Measurements from ENCODE around the gene IPO11. TPM values are rescaled to one million over a fixed set of nuclear protein-coding genes. Genes with fewer than 3 reads are reported as not detected.

The IPO11 gene
- total RNA-seq, 2 experiments from 2014 or later: 54.8 to 57.2 TPM

DNA sequence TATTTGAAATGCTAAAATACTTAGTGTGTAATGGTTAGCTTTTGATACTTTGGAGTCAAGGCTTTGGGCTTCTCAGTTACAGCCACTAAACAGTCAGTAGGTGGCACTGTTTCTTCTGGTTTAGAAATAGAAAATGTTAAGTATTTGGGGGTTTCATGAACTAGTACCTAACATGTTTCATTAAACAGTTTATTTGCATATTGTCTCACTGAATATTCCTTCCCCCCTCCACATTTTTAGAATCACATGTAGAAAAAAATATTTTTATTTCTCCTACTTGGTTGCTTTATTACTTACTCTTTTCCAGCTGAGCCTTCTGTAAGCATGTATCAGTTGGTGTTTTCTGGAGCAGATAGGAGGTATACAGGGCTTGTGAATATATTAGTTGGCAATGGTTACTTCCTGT is 48.0 kb downstream of the IPO11 start:
- no peaks in the 10 kb centered on the region for H3K36me3 Mint-ChIP-seq (ENCODE audit: low read depth)
- intact Hi-C loops (cut with micrococcal nuclease): loop anchor here (1.0 to 5.0 kb wide), 3 partner anchors 172 to 319 kb away; no protein-coding TSS in a partner anchor
- H3K27me3 Mint-ChIP-seq (ENCODE audit: low read depth): no peaks in the 10 kb centered on the region
- H3K27ac Mint-ChIP-seq: no peak overlapping the region
- DNase-seq: no peak
- peaks cover 2% of the 10 kb centered on the region for H3K4me1 Mint-ChIP-seq (ENCODE audit: low read depth)
- no peak overlapping the region for H3K4me3 Mint-ChIP-seq
- CTCF ChIA-PET: interaction anchor here (0.6 to 3.1 kb wide), 11 partner anchors 9 to 335 kb away, joined by 3 to 14 read pairs (median 4); no protein-coding TSS in a partner anchor
- H3K9me3 Mint-ChIP-seq: no peaks in the 10 kb centered on the region

DNA sequence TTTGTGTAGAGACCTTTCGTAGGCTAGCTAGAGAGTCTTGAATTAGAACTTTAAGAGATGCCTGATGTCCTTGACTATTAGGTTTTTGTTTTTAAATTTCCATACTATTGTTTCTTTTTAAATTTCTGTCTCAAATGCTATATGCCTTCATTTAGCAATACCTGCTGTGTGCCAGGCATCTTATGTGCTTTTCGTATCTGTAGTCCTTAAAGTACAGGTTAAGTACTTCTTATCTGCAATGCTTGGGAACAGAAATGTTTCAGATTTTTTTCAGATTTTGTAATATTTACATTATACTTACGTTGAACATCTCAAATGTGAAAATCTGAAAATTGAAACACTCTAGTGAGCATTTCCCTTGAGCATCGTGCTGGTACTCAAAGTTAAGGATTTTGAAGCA is 49.0 kb downstream of the IPO11 start:
- H3K4me3 Mint-ChIP-seq: no peak overlapping the region
- DNase-seq: no peak
- intact Hi-C loops (cut with micrococcal nuclease): loop anchor here (5.0 kb wide), 2 partner anchors 171 to 261 kb away; no protein-coding TSS in a partner anchor
- no peaks in the 10 kb centered on the region for H3K27me3 Mint-ChIP-seq (ENCODE audit: low read depth)
- CTCF ChIA-PET: interaction anchor here (0.7 to 3.1 kb wide), 2 partner anchors 29 to 822 kb away, joined by 3 to 14 read pairs; no protein-coding TSS in a partner anchor
- H3K9me3 Mint-ChIP-seq: no peaks in the 10 kb centered on the region
- no peaks in the 10 kb centered on the region for H3K36me3 Mint-ChIP-seq (ENCODE audit: low read depth)
- H3K27ac Mint-ChIP-seq: no peak overlapping the region
- H3K4me1 Mint-ChIP-seq (ENCODE audit: low read depth): peaks cover 2% of the 10 kb centered on the region

- H3K4me1 Mint-ChIP-seq (ENCODE audit: low read depth): no peaks in the 10 kb centered on the region
- intact Hi-C loops (cut with micrococcal nuclease): loop anchor here (5.0 kb wide), 2 partner anchors 116 to 556 kb away; no protein-coding TSS in a partner anchor
- DNase-seq: no peak
- CTCF ChIA-PET: interaction anchor here (1.4 to 1.7 kb wide), 2 partner anchors 23 to 24 kb away, joined by 4 read pairs; no protein-coding TSS in a partner anchor
- peaks cover 3% of the 10 kb centered on the region for H3K36me3 Mint-ChIP-seq (ENCODE audit: low read depth)
- H3K27me3 Mint-ChIP-seq (ENCODE audit: low read depth): no peaks in the 10 kb centered on the region
- no peak overlapping the region for H3K27ac Mint-ChIP-seq
- H3K4me3 Mint-ChIP-seq: no peak overlapping the region
- H3K9me3 Mint-ChIP-seq: no peaks in the 10 kb centered on the region
Measured at GRCh38 chr5:62465985-62466925, 53.7 kb downstream of the IPO11 start.

DNA sequence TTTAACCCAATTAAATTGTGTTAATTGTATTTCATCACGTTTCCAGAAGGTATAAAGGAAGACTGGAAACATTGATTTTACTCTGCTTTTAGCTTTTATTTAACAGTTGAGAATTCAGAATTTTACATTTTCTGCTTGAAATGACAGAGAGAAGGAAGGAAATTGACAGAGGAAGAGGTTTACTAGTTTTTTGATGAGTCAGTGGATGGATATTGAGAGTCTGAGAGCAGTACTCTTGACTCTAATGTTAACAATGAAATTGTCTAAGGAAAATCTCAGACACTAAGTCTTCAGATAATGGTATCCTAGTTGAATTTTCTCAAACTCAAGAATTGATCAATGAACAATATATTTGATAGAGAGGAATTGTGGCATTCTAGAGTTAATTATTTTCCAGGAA is 60.6 kb downstream of the IPO11 start:
- intact Hi-C loops (cut with micrococcal nuclease): no loop called here
- DNase-seq: no peak
- Mint-ChIP-seq H3K9me3 (no peaks in the 10 kb centered on the region), H3K27ac (no peak overlapping the region), H3K36me3 (ENCODE audit: low read depth) (peaks cover 5% of the 10 kb centered on the region), H3K4me3 (no peak overlapping the region), H3K27me3 (ENCODE audit: low read depth) (no peaks in the 10 kb centered on the region), H3K4me1 (ENCODE audit: low read depth) (no peaks in the 10 kb centered on the region)
- CTCF ChIA-PET: interaction anchor here (2.1 kb wide), 1 partner anchor 14 kb away, joined by 9 read pairs; no protein-coding TSS in a partner anchor

GRCh38 chr5:62475072-62475471 is 62.5 kb downstream of the IPO11 start:
- peaks cover 20% of the 10 kb centered on the region for H3K36me3 Mint-ChIP-seq (ENCODE audit: low read depth)
- no peaks in the 10 kb centered on the region for H3K27me3 Mint-ChIP-seq (ENCODE audit: low read depth)
- no peaks in the 10 kb centered on the region for H3K4me1 Mint-ChIP-seq (ENCODE audit: low read depth)
- intact Hi-C loops (cut with micrococcal nuclease): no loop called here
- CTCF ChIA-PET: interaction anchor here (1.1 to 2.1 kb wide), 2 partner anchors 15 to 18 kb away, joined by 3 to 9 read pairs; no protein-coding TSS in a partner anchor
- no peak overlapping the region for H3K27ac Mint-ChIP-seq
- H3K4me3 Mint-ChIP-seq: no peak overlapping the region
- H3K9me3 Mint-ChIP-seq: peaks cover 5% of the 10 kb centered on the region
- DNase-seq: no peak

DNA sequence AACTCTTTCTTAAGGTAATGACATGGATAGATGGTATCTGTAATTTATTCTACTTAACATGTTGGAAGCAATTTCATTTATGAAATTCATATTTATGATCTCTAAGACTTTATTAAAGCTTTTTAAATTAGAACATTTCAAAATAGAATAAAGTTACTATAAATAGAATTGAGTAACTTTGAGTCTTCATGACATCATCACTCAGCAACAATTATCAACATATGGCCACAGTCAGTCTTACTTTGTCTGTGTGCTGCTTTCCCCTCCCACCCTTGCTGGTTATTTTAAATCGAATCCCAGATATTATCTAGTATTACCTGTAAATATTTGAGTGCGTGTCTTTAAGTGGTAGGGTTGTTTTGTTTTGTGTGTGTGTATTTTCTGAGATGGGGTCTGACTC is 65.2 kb downstream of the IPO11 start:
- no peak overlapping the region for H3K4me3 Mint-ChIP-seq
- no peaks in the 10 kb centered on the region for H3K4me1 Mint-ChIP-seq (ENCODE audit: low read depth)
- CTCF ChIA-PET: no interaction called here
- no peak overlapping the region for H3K27ac Mint-ChIP-seq
- H3K9me3 Mint-ChIP-seq: peaks cover 5% of the 10 kb centered on the region
- intact Hi-C loops (cut with micrococcal nuclease): no loop called here
- no peaks in the 10 kb centered on the region for H3K27me3 Mint-ChIP-seq (ENCODE audit: low read depth)
- no peak for DNase-seq
- H3K36me3 Mint-ChIP-seq (ENCODE audit: low read depth): peaks cover 29% of the 10 kb centered on the region

DNA sequence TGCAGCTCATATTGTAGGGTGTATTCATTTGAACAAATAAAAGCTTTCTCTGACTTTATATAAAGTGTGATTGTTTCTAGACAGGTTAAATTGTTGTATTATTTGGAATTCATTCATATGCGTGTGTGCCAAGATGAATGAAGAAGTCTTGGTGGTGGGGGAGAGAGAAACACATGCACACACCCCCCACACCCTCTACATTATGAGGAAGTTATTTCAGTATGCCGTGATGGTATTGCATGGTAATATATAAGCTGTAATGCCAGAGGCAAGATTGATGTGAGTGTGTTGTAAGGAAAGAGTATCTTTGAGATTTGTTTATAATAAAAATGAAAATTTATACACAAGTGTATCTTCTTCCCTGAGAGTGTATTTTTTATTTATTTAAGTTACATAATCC is 71.0 kb downstream of the IPO11 start:
- H3K4me1 Mint-ChIP-seq (ENCODE audit: low read depth): no peaks in the 10 kb centered on the region
- H3K36me3 Mint-ChIP-seq (ENCODE audit: low read depth): peaks cover 34% of the 10 kb centered on the region
- H3K9me3 Mint-ChIP-seq: peaks cover 4% of the 10 kb centered on the region
- CTCF ChIA-PET: no interaction called here
- intact Hi-C loops (cut with micrococcal nuclease): no loop called here
- H3K27ac Mint-ChIP-seq: no peak overlapping the region
- no peak for DNase-seq
- H3K27me3 Mint-ChIP-seq (ENCODE audit: low read depth): no peaks in the 10 kb centered on the region
- no peak overlapping the region for H3K4me3 Mint-ChIP-seq

DNA sequence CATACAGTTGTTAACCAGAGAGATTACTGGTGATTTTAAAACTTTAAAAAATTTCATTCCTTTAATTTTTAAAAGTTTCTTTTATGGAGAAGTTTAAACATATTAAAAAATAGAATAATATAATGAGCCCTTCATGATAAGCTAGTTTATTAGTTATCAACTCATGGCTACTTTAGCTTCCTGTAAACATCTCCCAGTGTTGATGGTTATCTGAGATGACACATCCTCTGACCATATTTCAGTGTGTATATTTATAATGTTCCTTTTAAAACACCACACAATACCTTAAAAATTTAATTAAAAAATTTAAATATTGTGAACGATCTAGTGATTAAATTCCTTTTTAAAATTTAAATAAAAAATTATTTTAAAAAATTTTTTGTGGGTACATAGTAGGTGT is 74.1 kb downstream of the IPO11 start:
- intact Hi-C loops (cut with micrococcal nuclease): no loop called here
- Mint-ChIP-seq H3K27ac (no peak overlapping the region), H3K27me3 (ENCODE audit: low read depth) (no peaks in the 10 kb centered on the region)

DNA sequence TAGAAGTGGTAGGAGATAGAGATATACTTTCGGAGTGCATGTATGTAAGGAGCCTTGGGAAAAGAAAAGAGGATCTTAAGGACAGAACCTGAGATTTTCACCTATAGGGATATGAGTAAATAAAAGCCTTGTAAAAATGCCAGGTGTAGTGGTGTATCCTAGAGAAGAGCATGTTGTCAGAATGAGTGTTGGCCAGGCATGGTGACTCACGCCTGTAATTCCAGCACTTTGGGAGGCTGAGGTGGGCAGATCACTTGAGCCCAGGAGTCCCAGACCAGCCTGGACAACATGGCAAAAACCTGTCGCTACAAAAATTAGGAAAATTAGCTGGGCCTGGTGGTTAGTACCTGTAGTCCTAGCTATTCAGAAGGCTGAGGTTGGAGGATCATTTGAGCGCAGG is 76.0 kb downstream of the IPO11 start:
- H3K4me1 Mint-ChIP-seq (ENCODE audit: low read depth): no peaks in the 10 kb centered on the region
- CTCF ChIA-PET: no interaction called here
- no peaks in the 10 kb centered on the region for H3K9me3 Mint-ChIP-seq
- intact Hi-C loops (cut with micrococcal nuclease): no loop called here
- DNase-seq: no peak
- no peaks in the 10 kb centered on the region for H3K27me3 Mint-ChIP-seq (ENCODE audit: low read depth)
- no peak overlapping the region for H3K4me3 Mint-ChIP-seq
- peaks cover 19% of the 10 kb centered on the region for H3K36me3 Mint-ChIP-seq (ENCODE audit: low read depth)
- H3K27ac Mint-ChIP-seq: no peak overlapping the region

More for the DNA sequence above, 74.1 kb downstream of the IPO11 start:
- peaks cover 17% of the 10 kb centered on the region for H3K36me3 Mint-ChIP-seq (ENCODE audit: low read depth)
- no peak overlapping the region for H3K4me3 Mint-ChIP-seq
- no peaks in the 10 kb centered on the region for H3K4me1 Mint-ChIP-seq (ENCODE audit: low read depth)
- no peaks in the 10 kb centered on the region for H3K9me3 Mint-ChIP-seq
- CTCF ChIA-PET: no interaction called here
- DNase-seq: no peak

GRCh38 chr5:62489471-62489870 is 76.9 kb downstream of the IPO11 start:
- no peak overlapping the region for H3K4me3 Mint-ChIP-seq
- no peaks in the 10 kb centered on the region for H3K9me3 Mint-ChIP-seq
- no peak for DNase-seq
- no peaks in the 10 kb centered on the region for H3K4me1 Mint-ChIP-seq (ENCODE audit: low read depth)
- CTCF ChIA-PET: no interaction called here
- H3K27ac Mint-ChIP-seq: no peak overlapping the region
- intact Hi-C loops (cut with micrococcal nuclease): no loop called here
- peaks cover 17% of the 10 kb centered on the region for H3K36me3 Mint-ChIP-seq (ENCODE audit: low read depth)
- no peaks in the 10 kb centered on the region for H3K27me3 Mint-ChIP-seq (ENCODE audit: low read depth)

DNA sequence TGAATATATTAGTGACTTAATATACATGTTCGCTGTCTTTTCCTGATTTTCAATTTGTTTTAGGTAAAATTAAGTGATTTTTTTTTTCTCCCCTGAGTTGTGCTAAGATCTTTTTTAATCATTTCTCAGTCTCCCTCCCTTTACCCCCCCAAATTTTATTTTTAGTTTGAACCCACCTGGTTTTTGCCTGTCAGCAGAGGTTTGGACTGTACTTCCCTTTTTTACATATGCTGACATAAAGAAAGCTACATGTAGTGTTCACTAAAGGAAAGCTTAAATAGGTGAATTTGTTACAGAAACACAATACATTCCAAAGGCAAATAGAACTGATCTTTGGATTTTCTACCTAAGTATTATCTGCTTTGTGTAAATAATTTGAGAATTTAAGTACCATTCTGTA is 82.2 kb downstream of the IPO11 start:
- CTCF ChIA-PET: interaction anchor here (0.7 kb wide), 1 partner anchor 31 kb away, joined by 3 read pairs; no protein-coding TSS in a partner anchor
- intact Hi-C loops (cut with micrococcal nuclease): no loop called here

GRCh38 chr5:62496876-62497275 is 84.3 kb downstream of the IPO11 start:
- no peaks in the 10 kb centered on the region for H3K27me3 Mint-ChIP-seq (ENCODE audit: low read depth)
- H3K36me3 Mint-ChIP-seq (ENCODE audit: low read depth): peaks cover 18% of the 10 kb centered on the region
- DNase-seq: no peak
- intact Hi-C loops (cut with micrococcal nuclease): no loop called here
- no peaks in the 10 kb centered on the region for H3K9me3 Mint-ChIP-seq
- CTCF ChIA-PET: no interaction called here
- no peak overlapping the region for H3K27ac Mint-ChIP-seq
- H3K4me3 Mint-ChIP-seq: no peak overlapping the region
- no peaks in the 10 kb centered on the region for H3K4me1 Mint-ChIP-seq (ENCODE audit: low read depth)

More for the DNA sequence above, 82.2 kb downstream of the IPO11 start:
- Mint-ChIP-seq H3K27ac (no peak overlapping the region), H3K4me3 (no peak overlapping the region), H3K36me3 (ENCODE audit: low read depth) (peaks cover 15% of the 10 kb centered on the region), H3K9me3 (no peaks in the 10 kb centered on the region), H3K27me3 (ENCODE audit: low read depth) (no peaks in the 10 kb centered on the region), H3K4me1 (ENCODE audit: low read depth) (no peaks in the 10 kb centered on the region)
- no peak for DNase-seq
